NCI-H2196 treated with DMSO at 0.1 percent for 48 hours (cell line): ENCODE data around the gene COL24A1.

Experiments
- DNase-seq: peaks from one replicate; lab custom pipeline; 2025; ENCODE audit not compliant: unreplicated experiment; lab: John Stamatoyannopoulos, UW

Gene COL24A1

GRCh38 chr1:86156566-86157455, at the start of gene COL24A1:
COL24A1 (minus strand) TSS chr1:86156772; CDS start chr1:86156396, 376 bp downstream.
- DNase-seq = peak; percentile 14

GRCh38 chr1:86205741-86206140, 49.2 kb upstream of the COL24A1 start:
- DNase-seq = no peak

DNA sequence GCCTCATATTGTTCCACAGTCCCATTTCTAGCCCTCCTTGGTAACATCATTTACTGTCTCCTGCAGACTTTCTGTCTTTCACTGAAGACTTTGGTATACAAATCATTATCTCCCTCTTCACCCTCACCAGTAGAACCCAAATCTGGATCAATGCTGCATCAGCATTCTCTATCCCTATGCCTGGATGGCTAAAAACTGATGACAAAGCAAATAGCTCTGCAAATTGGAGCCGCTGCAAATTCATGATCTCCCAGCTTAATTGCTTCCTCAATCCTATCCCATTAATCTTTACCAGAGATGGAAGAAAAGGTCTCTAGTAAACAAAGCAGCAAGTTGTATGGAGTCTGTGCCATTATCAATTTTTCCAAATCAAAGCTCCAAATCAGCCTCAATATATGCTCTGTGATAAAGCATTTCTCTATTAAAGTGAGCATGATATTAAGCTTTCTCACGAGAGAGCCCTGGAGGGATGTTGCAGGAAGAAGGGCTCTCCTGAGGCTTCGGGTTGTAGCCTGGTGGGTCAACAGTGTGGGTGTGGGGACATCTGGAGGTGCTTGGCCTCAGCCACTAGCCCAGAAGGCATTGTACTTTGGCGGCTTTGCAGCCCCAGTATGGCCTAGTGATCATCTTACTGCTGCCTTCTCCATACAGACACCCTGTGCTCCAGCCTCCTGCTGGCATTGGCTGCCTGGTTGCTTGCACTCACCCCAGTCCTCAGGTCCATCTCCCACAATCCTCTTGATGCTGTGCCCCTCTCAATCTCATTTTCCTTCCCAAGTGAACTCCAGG, 46.2 kb upstream of the COL24A1 start:
- DNase-seq = no peak

DNA sequence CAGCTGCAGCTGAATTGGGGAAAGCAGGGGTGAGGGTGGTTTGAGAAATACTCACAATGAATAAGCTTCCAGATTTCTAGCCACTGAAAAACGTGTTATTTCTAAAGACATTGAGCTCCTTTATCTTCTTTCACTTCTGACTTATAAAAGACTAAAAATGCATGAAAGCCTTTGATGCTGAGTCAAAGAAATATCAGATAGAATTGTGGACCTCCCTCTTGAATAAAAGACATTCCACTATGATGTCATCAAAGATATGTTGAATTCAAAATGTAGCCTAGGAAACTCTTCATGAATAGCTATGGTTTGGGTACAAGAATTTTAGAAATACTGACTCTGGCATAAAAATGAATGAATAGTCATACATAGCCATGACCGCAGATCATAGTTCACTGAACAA, 44.7 kb upstream of the COL24A1 start:
- no peak for DNase-seq

DNA sequence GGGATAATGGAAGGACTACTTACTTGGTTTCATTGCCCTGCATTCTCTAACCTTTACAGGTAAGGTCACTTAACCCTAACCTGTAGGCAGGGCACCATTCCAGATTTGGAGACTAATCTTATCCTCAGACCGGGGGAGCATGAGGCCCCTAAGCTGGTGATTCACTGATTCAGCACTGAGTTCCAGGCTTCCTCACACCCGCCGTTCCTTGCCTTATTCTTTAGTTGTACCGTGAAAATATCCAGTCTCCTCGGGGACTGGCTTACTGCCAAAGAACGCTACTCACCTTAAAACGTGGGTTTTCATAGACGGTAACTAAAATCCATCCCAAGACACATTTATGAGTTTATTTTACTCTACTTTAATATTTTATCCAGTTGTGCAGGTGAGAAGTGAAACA, 44.3 kb upstream of the COL24A1 start:
- DNase-seq = no peak

DNA sequence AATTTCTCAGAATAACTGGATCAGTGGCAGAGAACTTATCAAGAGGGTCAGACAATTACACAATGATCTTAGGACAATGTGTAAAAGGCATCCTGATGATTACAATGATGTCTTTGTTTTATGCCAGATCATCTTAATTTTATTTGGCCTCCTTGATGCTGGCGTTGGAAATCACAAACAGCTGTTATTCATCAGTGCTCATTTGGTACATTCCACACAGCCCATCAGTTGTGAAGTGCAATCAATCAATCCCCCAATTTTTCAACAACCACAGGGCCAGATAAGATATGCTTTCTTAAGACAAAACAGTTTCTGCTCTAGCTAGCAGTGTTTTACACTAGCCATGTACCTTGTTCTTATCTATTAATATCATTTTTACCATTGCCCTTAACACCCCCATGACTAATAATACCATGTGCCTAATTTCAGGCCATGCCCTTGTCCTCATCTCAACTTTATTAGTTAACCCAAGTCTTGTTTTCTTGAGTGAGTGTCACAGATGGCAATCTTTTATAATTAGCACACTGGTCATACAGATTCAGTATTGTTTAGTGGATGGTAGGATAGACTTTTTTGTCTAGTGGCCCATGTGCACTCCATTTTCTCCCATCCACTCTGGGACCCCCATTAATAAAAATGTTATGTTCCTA, 40.8 kb upstream of the COL24A1 start:
- DNase-seq = no peak

- DNase-seq = no peak
Observed at GRCh38 chr1:86195281-86195680, 38.7 kb upstream of the COL24A1 start.

DNA sequence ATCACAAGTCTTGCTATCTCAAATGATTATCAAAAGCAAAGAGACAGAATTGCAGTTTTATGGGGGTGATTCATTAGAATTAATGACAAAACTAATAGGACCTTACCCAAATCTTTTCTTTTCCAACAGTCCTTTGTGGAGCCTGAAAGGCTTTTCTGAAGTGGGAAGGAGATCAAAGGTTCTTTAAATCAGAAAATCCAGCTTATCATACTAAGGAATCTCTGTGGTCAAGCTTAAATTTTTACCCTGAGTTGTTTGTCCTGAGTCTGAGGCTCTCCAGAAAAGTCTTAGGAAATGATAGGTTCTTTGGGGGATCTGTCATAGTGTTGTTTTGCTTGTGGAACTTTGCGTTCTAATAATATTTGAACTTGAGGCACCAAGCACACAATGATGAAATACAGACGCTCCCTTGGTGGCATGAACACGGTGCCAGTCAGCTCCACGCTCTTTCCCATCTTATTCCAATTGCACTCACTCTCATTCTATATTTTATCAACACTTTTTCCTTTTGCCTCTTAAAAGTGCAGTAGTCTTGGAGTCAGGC, 38.0 kb upstream of the COL24A1 start:
- no peak for DNase-seq

GRCh38 chr1:86192417-86192816, 35.8 kb upstream of the COL24A1 start:
- no peak for DNase-seq

DNA sequence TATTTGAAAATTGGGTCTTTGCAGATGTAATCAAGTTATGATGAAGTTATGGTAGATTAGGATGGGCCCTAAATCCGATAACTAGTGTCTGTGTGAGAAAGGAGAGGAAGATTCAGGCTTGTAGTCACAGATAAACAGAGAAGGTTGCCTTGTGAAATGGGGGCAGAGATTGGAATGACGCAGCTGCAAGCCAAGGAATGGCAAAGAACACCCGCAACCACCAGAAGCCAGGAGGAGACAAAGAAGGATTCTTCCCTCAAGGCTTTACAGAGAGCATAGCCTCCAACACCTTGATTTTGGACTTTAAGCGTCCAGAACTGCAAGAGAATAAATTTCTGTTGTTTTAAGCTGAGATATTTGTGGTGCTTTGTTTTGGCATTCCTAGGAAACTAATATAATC, 35.4 kb upstream of the COL24A1 start:
- DNase-seq = no peak

GRCh38 chr1:86190873-86191272, 34.3 kb upstream of the COL24A1 start:
- no peak for DNase-seq

DNA sequence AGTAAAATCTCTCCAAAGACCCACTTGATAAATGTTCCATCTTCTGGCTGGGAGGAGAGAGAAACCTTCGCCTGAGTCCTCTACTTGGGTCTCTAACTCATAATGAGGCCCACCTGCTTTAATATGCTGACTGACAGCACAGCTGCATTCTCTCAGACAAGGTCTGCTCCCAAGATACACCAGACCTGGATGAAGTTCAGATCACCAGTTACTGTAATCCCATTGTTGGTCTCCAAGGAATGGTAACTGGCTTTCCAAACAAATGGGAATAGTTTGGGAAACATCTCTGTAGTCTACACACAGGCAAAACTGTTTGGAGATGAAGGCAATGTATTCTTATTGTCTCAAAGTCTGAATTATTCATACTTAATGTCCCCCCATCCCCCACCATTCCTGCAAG, 27.9 kb upstream of the COL24A1 start:
- no peak for DNase-seq

DNA sequence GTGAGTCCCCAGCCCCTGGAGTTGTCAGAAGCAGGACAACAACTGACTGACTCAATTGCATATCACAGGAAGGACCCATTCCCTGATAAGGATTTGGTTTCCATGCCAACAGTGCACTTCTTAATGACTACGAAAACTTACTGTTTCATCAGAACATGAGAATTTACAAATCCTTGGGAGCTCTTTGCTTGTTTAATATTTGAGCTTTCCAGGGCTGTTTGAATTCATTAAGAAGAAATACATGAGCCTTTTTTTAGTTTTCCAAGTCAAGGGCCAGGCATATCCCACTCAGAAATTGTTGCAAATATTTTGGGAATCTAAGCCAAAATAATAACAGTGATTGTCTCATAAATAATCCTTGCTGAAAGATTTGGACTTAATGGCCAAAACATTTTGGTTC, 27.2 kb upstream of the COL24A1 start:
- no peak for DNase-seq

DNA sequence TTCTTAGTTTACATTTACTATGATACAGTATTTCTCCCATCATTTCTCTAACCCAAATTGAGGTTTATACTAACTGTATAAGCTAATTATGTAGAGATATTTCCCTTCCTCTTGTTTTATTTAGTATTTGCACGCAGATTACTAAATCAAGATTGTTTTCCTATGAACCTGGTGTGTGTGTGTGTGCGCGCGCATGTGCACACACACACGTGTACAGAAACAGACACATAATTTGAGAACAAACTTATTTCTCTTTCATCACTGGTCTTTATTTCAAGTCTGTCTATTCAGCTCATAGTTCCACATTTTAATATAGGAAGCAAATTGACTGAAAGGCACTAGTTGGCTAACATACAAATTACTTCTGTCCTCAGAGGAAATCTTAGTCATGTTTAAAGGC, 19.7 kb upstream of the COL24A1 start:
- no peak for DNase-seq

DNA sequence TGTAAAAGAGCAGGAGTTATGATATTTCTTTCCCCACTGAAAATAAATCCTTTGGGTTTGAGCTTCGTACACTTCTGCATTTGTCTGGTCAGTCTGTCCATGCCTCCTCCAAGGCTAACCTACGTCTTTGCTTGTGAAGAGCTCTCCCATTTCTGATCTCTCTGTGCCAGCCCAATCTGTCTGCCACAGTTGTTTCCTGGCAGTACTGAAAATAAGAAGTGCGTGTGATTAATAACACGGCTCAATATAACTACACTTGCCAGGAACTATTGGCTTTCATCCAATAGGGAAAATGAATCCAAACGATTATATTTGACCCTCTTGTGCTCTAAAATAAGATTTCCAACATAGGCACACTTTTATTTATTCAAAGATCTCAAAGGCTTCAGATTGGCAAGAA, 19.2 kb upstream of the COL24A1 start:
- no peak for DNase-seq

GRCh38 chr1:86169625-86170024, 13.1 kb upstream of the COL24A1 start:
- DNase-seq = no peak

- no peak for DNase-seq
Observed at GRCh38 chr1:86159800-86160199, 3.2 kb upstream of the COL24A1 start.

- DNase-seq = no peak
Observed at GRCh38 chr1:86155807-86156565, 586 bp downstream of the COL24A1 start.

GRCh38 chr1:86155051-86155806, 1.3 kb downstream of the COL24A1 start:
- no peak for DNase-seq

DNA sequence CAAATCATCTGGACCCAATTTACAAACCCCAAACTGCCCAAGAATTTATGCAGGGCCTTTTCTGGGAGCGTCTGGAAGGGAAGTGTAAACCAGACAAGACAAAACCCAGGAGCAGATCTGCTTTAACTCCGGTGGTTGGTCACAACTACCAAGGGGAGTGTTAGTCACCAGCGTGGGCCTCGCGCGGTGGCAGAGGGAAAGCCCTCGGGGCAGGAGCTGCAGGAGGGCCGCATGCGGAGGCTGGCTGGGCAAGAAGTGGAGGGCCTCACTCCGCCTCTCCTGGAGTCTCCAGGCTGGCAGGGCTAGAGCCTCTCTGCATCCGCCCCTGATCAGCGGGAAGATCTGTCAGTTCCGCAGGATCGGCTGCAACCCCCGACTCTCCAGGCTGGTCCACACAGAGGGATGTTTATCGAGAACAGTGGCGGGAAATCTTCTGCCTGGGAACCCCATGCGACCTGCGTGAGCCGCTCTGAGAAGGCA, 2.0 kb downstream of the COL24A1 start:
- no peak for DNase-seq
